ENCODE measurements around the gene CDRT4.

DNA sequence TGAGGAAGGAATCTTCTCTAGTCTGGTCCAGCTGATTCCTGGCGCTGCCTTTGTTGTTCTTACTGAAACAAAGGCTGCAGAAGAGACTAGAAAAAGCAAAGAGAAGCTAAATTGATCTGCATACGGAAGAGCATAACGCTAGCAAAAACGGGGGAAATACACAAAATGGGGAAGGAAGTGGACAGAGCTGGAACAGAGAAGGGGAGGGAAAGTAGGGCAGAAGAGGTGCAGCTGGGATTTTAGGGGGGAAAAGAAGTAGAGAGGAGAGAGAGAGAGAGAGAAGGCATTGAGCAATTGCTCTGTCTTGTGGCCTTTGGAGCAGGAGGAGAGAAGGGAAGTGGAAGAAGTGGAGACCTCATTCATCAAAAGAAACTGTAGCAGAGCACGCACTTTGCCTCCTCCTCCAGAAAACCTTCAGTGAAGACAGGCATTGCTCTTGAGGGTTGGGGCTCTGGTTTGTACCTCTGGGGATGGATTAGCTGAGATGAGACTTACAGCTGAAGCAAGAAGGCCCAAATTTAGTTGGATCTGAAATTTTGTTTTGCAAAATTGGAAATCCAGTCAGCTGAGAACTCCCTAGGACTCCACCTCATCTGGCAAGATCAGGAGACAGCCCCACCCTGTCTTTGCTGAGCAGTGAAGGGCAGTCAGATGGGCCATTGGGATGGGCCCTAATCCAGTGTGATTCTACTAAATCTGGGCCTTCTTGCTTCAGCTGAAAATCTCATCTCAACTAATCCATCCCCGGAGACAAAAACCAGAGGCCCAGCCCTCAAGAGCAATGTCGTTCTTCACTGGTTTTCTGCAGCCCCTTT, 55.8 kb downstream of the CDRT4 start:
- TF ChIP-seq, protein P1, sequence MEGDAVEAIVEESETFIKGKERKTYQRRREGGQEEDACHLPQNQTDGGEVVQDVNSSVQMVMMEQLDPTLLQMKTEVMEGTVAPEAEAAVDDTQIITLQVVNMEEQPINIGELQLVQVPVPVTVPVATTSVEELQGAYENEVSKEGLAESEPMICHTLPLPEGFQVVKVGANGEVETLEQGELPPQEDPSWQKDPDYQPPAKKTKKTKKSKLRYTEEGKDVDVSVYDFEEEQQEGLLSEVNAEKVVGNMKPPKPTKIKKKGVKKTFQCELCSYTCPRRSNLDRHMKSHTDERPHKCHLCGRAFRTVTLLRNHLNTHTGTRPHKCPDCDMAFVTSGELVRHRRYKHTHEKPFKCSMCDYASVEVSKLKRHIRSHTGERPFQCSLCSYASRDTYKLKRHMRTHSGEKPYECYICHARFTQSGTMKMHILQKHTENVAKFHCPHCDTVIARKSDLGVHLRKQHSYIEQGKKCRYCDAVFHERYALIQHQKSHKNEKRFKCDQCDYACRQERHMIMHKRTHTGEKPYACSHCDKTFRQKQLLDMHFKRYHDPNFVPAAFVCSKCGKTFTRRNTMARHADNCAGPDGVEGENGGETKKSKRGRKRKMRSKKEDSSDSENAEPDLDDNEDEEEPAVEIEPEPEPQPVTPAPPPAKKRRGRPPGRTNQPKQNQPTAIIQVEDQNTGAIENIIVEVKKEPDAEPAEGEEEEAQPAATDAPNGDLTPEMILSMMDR (IDR thresholded peaks at IDR 0.05): no peak
- TF ChIP-seq POLR2A (IDR thresholded peaks at IDR 0.05): no peak
- no peak for TF ChIP-seq EP300 (IDR thresholded peaks at IDR 0.05)
